Suprapubic skin (tissue), 4 donors: Measurements from ENCODE around the gene GNAL. TPM values are rescaled to one million over a fixed set of nuclear protein-coding genes. Genes with fewer than 3 reads are reported as not detected.
A peak's percentile ranks its signal among the peaks of the same experiment; 100 is the strongest.
"Not testable (repeated sequence)": the region's sequence is repeated elsewhere in the genome, so short reads cannot be mapped to it uniquely, and the experiment has no call there.

ENCODE experiments used
- DNase-seq, 2 donors: peaks; one replicate each; pipeline ENCODE4 v3.0.0-alpha.2; 2019; ENCODE audit warnings: low spot score in 2 of 2
- H3K27ac ChIP-seq: fragments of 200-600 bp; sonication (generic); one replicate; pipeline ENCODE4 v1.5.1; 2019
- H3K27me3 ChIP-seq: fragments of 200-600 bp; sonication (generic); one replicate; pipeline ENCODE4 v1.5.1; 2019
- H3K36me3 ChIP-seq: fragments of 200-600 bp; sonication (generic); one replicate; pipeline ENCODE4 v1.5.1; 2019
- H3K4me1 ChIP-seq: fragments of 200-600 bp; sonication (generic); one replicate; pipeline ENCODE4 v1.5.1; 2019
- H3K4me3 ChIP-seq: fragments of 200-600 bp; sonication (generic); one replicate; pipeline ENCODE4 v1.5.1; 2019; ENCODE audit warnings: mild to moderate bottlenecking
- H3K9me3 ChIP-seq: fragments of 200-600 bp; sonication (generic); one replicate; pipeline ENCODE4 v1.5.1; 2019
- CTCF ChIP-seq, 2 donors: fragments of 200-600 bp in 1 of 2; fragments of 450-650 bp in 1 of 2; sonication (generic) in 1 of 2; IDR thresholded peaks; one replicate each; pipeline ENCODE4 v1.5.1; 2016 to 2019; ENCODE audit warnings: antibody characterized with exemption in 2 of 2, mild to moderate bottlenecking in 1 of 2, moderate library complexity in 1 of 2
- EP300 ChIP-seq: sonication (generic); formaldehyde crosslinking; IDR thresholded peaks from one replicate; pipeline ENCODE4 v1.6.1; 2017; ENCODE audit warnings: antibody characterized with exemption
- POLR2A ChIP-seq, 2 donors: fragments of 450-650 bp; IDR thresholded peaks; one replicate each; pipeline ENCODE4 v1.6.1; 2017; ENCODE audit warnings: antibody characterized with exemption in 2 of 2, mild to moderate bottlenecking in 2 of 2, moderate library complexity in 2 of 2
- POLR2AphosphoS5 ChIP-seq, 3 donors: sonication (generic); formaldehyde crosslinking; IDR thresholded peaks; one replicate each; pipeline ENCODE4 v1.6.1; 2017; ENCODE audit warnings: antibody characterized with exemption in 3 of 3
- WGBS: methylation state at CpG from one replicate; pipeline ENCODE4 v1.1.5; 2018; 5-methylcytosine and 5-hydroxymethylcytosine counted together
- total RNA-seq, 4 donors: library from RNA; depleted of rRNA; stranded (reverse); fragments of >200 nt; gene quantifications; one replicate each; pipeline ENCODE4 v1.1.0, GENCODE V29; 2016

Gene GNAL
- 10 to 100 TPM in 3 of 4 donors, 1 to 10 TPM in 1; 8.7 to 17.2 (median 15.0) TPM for total RNA-seq

- DNase-seq = peak; percentile 83 to 86
- Histone ChIP-seq H3K27ac (peak within 1 kb of the TSS; percentile 72), H3K4me1 (peaks cover 18% of the 10 kb centered on the region), H3K27me3 (peaks cover 5% of the 10 kb centered on the region), H3K9me3 (no peaks in the 10 kb centered on the region), H3K4me3 (peak within 1 kb of the TSS; percentile 91), H3K36me3 (no peaks in the 10 kb centered on the region)
- no peak for TF ChIP-seq CTCF (IDR thresholded peaks at IDR 0.05)
- TF ChIP-seq POLR2A (IDR thresholded peaks at IDR 0.05) = no peak
- TF ChIP-seq POLR2AphosphoS5 (IDR thresholded peaks at IDR 0.05) = peak in 1 of 3 donors; percentile 33
- 1% methylated on average over 10 of the region's 77 CpGs for WGBS
Observed at GRCh38 chr18:11688972-11689668, at the start of gene GNAL. TSS of gene GNAL (plus strand) at chr18:11689264. CDS start at chr18:11689564, 300 bp downstream.

- H3K27ac ChIP-seq, H3K36me3 ChIP-seq, H3K9me3 ChIP-seq, H3K4me3 ChIP-seq, DNase-seq, H3K27me3 ChIP-seq, H3K4me1 ChIP-seq: not testable (repeated sequence)
- WGBS = 93% methylated on average over 16 of the region's 23 CpGs
Observed at GRCh38 chr18:11647310-11647709, 41.8 kb upstream of the GNAL start.

GRCh38 chr18:11647804-11648203, 41.3 kb upstream of the GNAL start:
- H3K9me3 ChIP-seq, H3K4me3 ChIP-seq, H3K27ac ChIP-seq, H3K4me1 ChIP-seq, H3K27me3 ChIP-seq, DNase-seq, H3K36me3 ChIP-seq: not testable (repeated sequence)
- 97% methylated on average over 20 of the region's 26 CpGs for WGBS

GRCh38 chr18:11649839-11650238, 39.2 kb upstream of the GNAL start:
- H3K27me3 ChIP-seq = no peaks in the 10 kb centered on the region
- DNase-seq = no peak
- H3K27ac ChIP-seq = no peak overlapping the region
- no peaks in the 10 kb centered on the region for H3K4me1 ChIP-seq
- TF ChIP-seq POLR2A (IDR thresholded peaks at IDR 0.05) (no peak), POLR2AphosphoS5 (IDR thresholded peaks at IDR 0.05) (no peak), EP300 (no peak), CTCF (IDR thresholded peaks at IDR 0.05) (no peak)
- H3K9me3 ChIP-seq = no peaks in the 10 kb centered on the region
- no peak overlapping the region for H3K4me3 ChIP-seq
- no peaks in the 10 kb centered on the region for H3K36me3 ChIP-seq
- WGBS = 67% methylated on average over 4 of the region's 4 CpGs

GRCh38 chr18:11651899-11652298, 37.2 kb upstream of the GNAL start:
- DNase-seq = no peak
- 86% methylated on average over 3 of the region's 3 CpGs for WGBS
- Histone ChIP-seq H3K9me3 (no peaks in the 10 kb centered on the region), H3K36me3 (no peaks in the 10 kb centered on the region), H3K4me3 (no peak overlapping the region), H3K27me3 (no peaks in the 10 kb centered on the region), H3K4me1 (peaks cover 9% of the 10 kb centered on the region), H3K27ac (no peak overlapping the region)
- no peak for TF ChIP-seq CTCF (IDR thresholded peaks at IDR 0.05)
- no peak for TF ChIP-seq POLR2A (IDR thresholded peaks at IDR 0.05)
- no peak for TF ChIP-seq EP300
- TF ChIP-seq POLR2AphosphoS5 (IDR thresholded peaks at IDR 0.05) = no peak

- Histone ChIP-seq H3K4me3 (no peak overlapping the region), H3K4me1 (peaks cover 9% of the 10 kb centered on the region), H3K27me3 (no peaks in the 10 kb centered on the region), H3K36me3 (no peaks in the 10 kb centered on the region), H3K27ac (no peak overlapping the region), H3K9me3 (no peaks in the 10 kb centered on the region)
- WGBS = 85% methylated on average over 10 of the region's 10 CpGs
- DNase-seq = no peak
- TF ChIP-seq CTCF (IDR thresholded peaks at IDR 0.05) (no peak), EP300 (no peak), POLR2A (IDR thresholded peaks at IDR 0.05) (no peak), POLR2AphosphoS5 (IDR thresholded peaks at IDR 0.05) (no peak)
Observed at GRCh38 chr18:11653521-11653920, 35.5 kb upstream of the GNAL start.
